Measurements from ENCODE around the gene KCNK4. TPM values are rescaled to one million over a fixed set of nuclear protein-coding genes. Genes with fewer than 3 reads are reported as not detected.

KCNK4 gene
- total RNA-seq, 1 experiment from 2014 or later: 1.1 TPM

GRCh38 chr11:64324692-64325469, 33.8 kb downstream of the KCNK4 start:
- ChIA-PET POLR2A (no interaction called here), CTCF (interaction anchor here (0.7 to 1.0 kb wide), 3 partner anchors 24 to 32 kb away, joined by 3 to 7 read pairs (median 4); no protein-coding TSS in a partner anchor)
- Histone ChIP-seq H3K27ac (ENCODE audit: low read length) (no peak overlapping the region), H3K36me3 (ENCODE audit: control insufficient read depth, insufficient read depth, low read length) (no peaks in the 10 kb centered on the region), H3K9me3 (ENCODE audit: control insufficient read depth, insufficient read depth, low read depth, low read length) (no peaks in the 10 kb centered on the region), H3K27me3 (ENCODE audit: control insufficient read depth, insufficient read depth, low read length) (no peaks in the 10 kb centered on the region), H3K4me3 (ENCODE audit: low read depth in 2 of 2, low read length in 2 of 2) (no peak overlapping the region), H3K4me1 (ENCODE audit: control insufficient read depth, insufficient read depth, low read length) (peaks cover 32% of the 10 kb centered on the region)
- DNase-seq (ENCODE audit: low read depth, low spot score): no peak
- intact Hi-C loops (cut with micrococcal nuclease; ENCODE audit: unreplicated experiment) (no loop called here), in situ Hi-C loops (cut with HindIII; ENCODE audit: low pct_unique_long_range_greater_than_20kb, low sequenced_read_pairs) (no loop called here)
- no peak for ATAC-seq
- no TSS peak for BruUV-seq (replicated peaks)
- TF ChIP-seq CTCF (IDR thresholded peaks at IDR 0.05): no peak
- TF ChIP-seq SIN3A (IDR thresholded peaks at IDR 0.05; ENCODE audit: borderline replicate concordance, insufficient read depth, low read depth, low read length): no peak
- TF ChIP-seq REST (IDR thresholded peaks at IDR 0.05; ENCODE audit: insufficient read depth in 1 of 2, low read depth in 2 of 2, low read length in 1 of 2): no peak
- TF ChIP-seq POLR2AphosphoS5 (IDR thresholded peaks at IDR 0.05; ENCODE audit: low read depth, low read length): no peak
- TF ChIP-seq TCF7L2 (IDR thresholded peaks at IDR 0.05; ENCODE audit: low read depth, low read length): no peak

- H3K4me3 ChIP-seq (ENCODE audit: low read depth in 2 of 2, low read length in 2 of 2): no peak overlapping the region
- H3K36me3 ChIP-seq (ENCODE audit: control insufficient read depth, insufficient read depth, low read length): no peaks in the 10 kb centered on the region
- H3K9me3 ChIP-seq (ENCODE audit: control insufficient read depth, insufficient read depth, low read depth, low read length): no peaks in the 10 kb centered on the region
- in situ Hi-C loops (cut with HindIII; ENCODE audit: low pct_unique_long_range_greater_than_20kb, low sequenced_read_pairs) (no loop called here), intact Hi-C loops (cut with micrococcal nuclease; ENCODE audit: unreplicated experiment) (no loop called here)
- CTCF ChIA-PET: no interaction called here
- no peak overlapping the region for H3K27ac ChIP-seq (ENCODE audit: low read length)
- TF ChIP-seq POLR2AphosphoS5 (IDR thresholded peaks at IDR 0.05; ENCODE audit: low read depth, low read length) (no peak), CTCF (IDR thresholded peaks at IDR 0.05) (no peak), REST (IDR thresholded peaks at IDR 0.05; ENCODE audit: insufficient read depth in 1 of 2, low read depth in 2 of 2, low read length in 1 of 2) (no peak), TCF7L2 (IDR thresholded peaks at IDR 0.05; ENCODE audit: low read depth, low read length) (no peak)
- POLR2A ChIA-PET: no interaction called here
- H3K27me3 ChIP-seq (ENCODE audit: control insufficient read depth, insufficient read depth, low read length): no peaks in the 10 kb centered on the region
- DNase-seq (ENCODE audit: low read depth, low spot score): no peak
- BruUV-seq (replicated peaks): no TSS peak
- no peak for ATAC-seq
- H3K4me1 ChIP-seq (ENCODE audit: control insufficient read depth, insufficient read depth, low read length): peaks cover 22% of the 10 kb centered on the region
Measured at GRCh38 chr11:64327375-64327774, 36.3 kb downstream of the KCNK4 start.
